ENCODE data around the gene CCNB1.

The CCNB1 gene

GRCh38 chr5:69166686-69167492, at the start of gene CCNB1 (continued):
- TF ChIP-seq ZNF488 (tag by site-specific recombination; IDR thresholded peaks at IDR 0.05) (no peak), ZFP37 (tag by site-specific recombination; IDR thresholded peaks at IDR 0.05) (peak; percentile 64; the same call in 1 of the 2 replicates), ZFP69B (tag by site-specific recombination; IDR thresholded peaks at IDR 0.05) (peak; percentile 97), YY2 (tag by site-specific recombination; IDR thresholded peaks at IDR 0.05) (peak; percentile 30; the same call in 1 of the 2 replicates), SP2 (tag by site-specific recombination; IDR thresholded peaks at IDR 0.05) (peak; percentile 96), ZNF335 (tag by site-specific recombination; conservative IDR thresholded peaks at IDR 0.05) (peak; percentile 78), ZFP3 (tag by site-specific recombination; IDR thresholded peaks at IDR 0.05; ENCODE audit: low read depth) (no peak), PRDM10 (tag by site-specific recombination; IDR thresholded peaks at IDR 0.05) (no peak), ZNF561 (tag by site-specific recombination; IDR thresholded peaks at IDR 0.05; ENCODE audit: borderline replicate concordance) (peak; percentile 11; the same call in 1 of the 2 replicates), ZNF518A (tag by site-specific recombination; conservative IDR thresholded peaks at IDR 0.05; ENCODE audit: low read depth) (peak; percentile 45; the same call in 1 of the 2 replicates), SP7 (tag by site-specific recombination; IDR thresholded peaks at IDR 0.05) (peak; percentile 35; the same call in 1 of the 2 replicates), KLF16 (tag by site-specific recombination; IDR thresholded peaks at IDR 0.05) (0 out of 2 replicates have a peak, but pooled peaks have one; percentile 18), ZBTB26 (tag by site-specific recombination; optimal IDR thresholded peaks at IDR 0.05) (peak; percentile 30), ZNF394 (tag by site-specific recombination; IDR thresholded peaks at IDR 0.05; ENCODE audit: borderline replicate concordance) (peak; percentile 58; the same call in 1 of the 2 replicates), ZNF2 (tag by site-specific recombination; IDR thresholded peaks at IDR 0.05) (peak; percentile 79; the same call in 1 of the 2 replicates), ZNF266 (tag by site-specific recombination; IDR thresholded peaks at IDR 0.05; ENCODE audit: low read depth) (no peak), WT1 (tag by site-specific recombination; IDR thresholded peaks at IDR 0.05) (peak; percentile 66), ZNF341 (tag by site-specific recombination; IDR thresholded peaks at IDR 0.05; ENCODE audit: low read depth) (peak; percentile 98), HOXD13 (CRISPR knock-in tag; IDR thresholded peaks at IDR 0.05; ENCODE audit: borderline replicate concordance) (peak; percentile 32; the same call in 1 of the 2 replicates), ZNF513 (tag by site-specific recombination; IDR thresholded peaks at IDR 0.05) (no peak), GLIS2 (tag by site-specific recombination; IDR thresholded peaks at IDR 0.05) (peak; percentile 29), ZNF521 (tag by site-specific recombination; IDR thresholded peaks at IDR 0.05) (no peak), OSR2 (tag by site-specific recombination; IDR thresholded peaks at IDR 0.05) (no peak), OVOL3 (tag by site-specific recombination; IDR thresholded peaks at IDR 0.05) (no peak), GLIS1 (tag by site-specific recombination; IDR thresholded peaks at IDR 0.05) (peak; percentile 76), SETDB1 (IDR thresholded peaks at IDR 0.05; ENCODE audit: insufficient read length, low read length) (peak; percentile 71)

Measured in HEK293 (cell line).